Measurements from ENCODE around the gene ARAP3.

Gene ARAP3

GRCh38 chr5:141703133-141703561 is 21.1 kb upstream of the ARAP3 start:
- no peak for DNase-seq (ENCODE audit: low spot score)

- DNase-seq (ENCODE audit: low spot score), result no peak
Measured at GRCh38 chr5:141701360-141702119, 19.5 kb upstream of the ARAP3 start.

GRCh38 chr5:141697586-141697985 is 15.6 kb upstream of the ARAP3 start:
- no peak for DNase-seq (ENCODE audit: low spot score)

- no peak for DNase-seq (ENCODE audit: low spot score)
Measured at GRCh38 chr5:141696431-141696830, 14.4 kb upstream of the ARAP3 start.

GRCh38 chr5:141695627-141696215 is 13.7 kb upstream of the ARAP3 start:
- no peak for DNase-seq (ENCODE audit: low spot score)

GRCh38 chr5:141694479-141694878 is 12.4 kb upstream of the ARAP3 start:
- no peak for DNase-seq (ENCODE audit: low spot score)

GRCh38 chr5:141692919-141693725 is 11.1 kb upstream of the ARAP3 start:
- DNase-seq (ENCODE audit: low spot score), result no peak

GRCh38 chr5:141692533-141692888 is 10.5 kb upstream of the ARAP3 start:
- DNase-seq (ENCODE audit: low spot score), result no peak

- DNase-seq (ENCODE audit: low spot score), result peak; percentile 85
Measured at GRCh38 chr5:141691867-141692532, 10.0 kb upstream of the ARAP3 start.

- no peak for DNase-seq (ENCODE audit: low spot score)
Measured at GRCh38 chr5:141691286-141691866, 9.3 kb upstream of the ARAP3 start.

GRCh38 chr5:141686648-141687416 is 4.8 kb upstream of the ARAP3 start:
- DNase-seq (ENCODE audit: low spot score), result no peak

- no peak for DNase-seq (ENCODE audit: low spot score)
Measured at GRCh38 chr5:141685591-141685990, 3.6 kb upstream of the ARAP3 start.

GRCh38 chr5:141683596-141684141 is 1.6 kb upstream of the ARAP3 start:
- no peak for DNase-seq (ENCODE audit: low spot score)

- DNase-seq (ENCODE audit: low spot score), result no peak
Measured at GRCh38 chr5:141681295-141681694, 735 bp downstream of the ARAP3 start.

- DNase-seq (ENCODE audit: low spot score), result no peak
Measured at GRCh38 chr5:141680751-141681201, 1.3 kb downstream of the ARAP3 start.

- no peak for DNase-seq (ENCODE audit: low spot score)
Measured at GRCh38 chr5:141680178-141680577, 1.9 kb downstream of the ARAP3 start.

GRCh38 chr5:141677415-141677814 is 4.6 kb downstream of the ARAP3 start:
- no peak for DNase-seq (ENCODE audit: low spot score)

GRCh38 chr5:141675672-141676071 is 6.4 kb downstream of the ARAP3 start:
- DNase-seq (ENCODE audit: low spot score), result no peak

GRCh38 chr5:141674747-141675146 is 7.3 kb downstream of the ARAP3 start:
- DNase-seq (ENCODE audit: low spot score), result no peak

- no peak for DNase-seq (ENCODE audit: low spot score)
Measured at GRCh38 chr5:141672841-141673813, 8.9 kb downstream of the ARAP3 start.
